Measurements from ENCODE around the gene SKIC8. TPM values are rescaled to one million over a fixed set of nuclear protein-coding genes. Genes with fewer than 3 reads are reported as not detected.

Gene SKIC8
- total and polyA plus RNA-seq, 2 experiments from 2014 or later = 60.6 to 70.2 TPM

DNA sequence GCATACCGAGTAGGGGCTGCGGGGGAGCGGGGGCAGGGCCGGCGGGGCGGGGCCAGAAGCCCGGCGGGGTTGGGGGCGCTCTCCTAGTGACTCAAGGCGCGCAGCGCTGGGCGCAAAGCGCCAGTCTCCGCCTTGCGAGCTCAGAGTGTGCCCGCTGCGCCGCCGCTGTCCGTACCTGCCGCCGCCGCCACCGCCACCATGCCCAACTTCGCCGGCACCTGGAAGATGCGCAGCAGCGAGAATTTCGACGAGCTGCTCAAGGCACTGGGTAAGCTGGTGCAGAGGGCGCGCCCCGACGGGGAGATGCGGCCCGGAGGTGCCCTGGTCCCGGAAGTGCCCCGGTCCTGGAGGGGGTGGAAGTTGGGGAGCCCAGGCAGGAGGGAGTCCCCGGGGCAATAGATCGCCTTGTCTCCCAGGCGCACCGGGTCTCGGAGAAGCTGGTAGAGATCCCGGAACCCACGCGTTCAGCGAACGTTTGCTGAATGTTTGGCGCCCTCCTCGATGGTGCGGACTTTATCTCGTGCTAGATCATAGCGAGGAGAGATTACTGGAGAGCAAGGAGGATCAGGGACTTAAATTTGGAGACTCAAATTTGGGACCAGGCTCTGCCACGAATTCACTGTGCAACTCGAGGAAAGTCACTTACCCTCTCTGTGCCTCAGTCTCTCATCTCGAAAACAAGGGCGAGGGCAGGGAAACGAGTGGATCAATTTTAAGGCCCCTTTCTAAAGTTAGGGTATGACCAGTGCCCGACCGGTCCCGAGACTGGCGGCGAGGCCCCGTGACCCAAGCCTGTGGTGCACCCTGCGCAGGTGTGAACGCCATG is 41.0 kb upstream of the SKIC8 start, which contains the start of gene CRABP1:
Gene CRABP1 (plus strand): TSS at position 123 of the 826 bp plus-strand sequence. CDS start 76 bp downstream, at position 199.
- DNase-seq (ENCODE audit: low spot score) = peak; percentile 61
- H2AFZ ChIP-seq = peak within 1 kb of the TSS; percentile 63

DNA sequence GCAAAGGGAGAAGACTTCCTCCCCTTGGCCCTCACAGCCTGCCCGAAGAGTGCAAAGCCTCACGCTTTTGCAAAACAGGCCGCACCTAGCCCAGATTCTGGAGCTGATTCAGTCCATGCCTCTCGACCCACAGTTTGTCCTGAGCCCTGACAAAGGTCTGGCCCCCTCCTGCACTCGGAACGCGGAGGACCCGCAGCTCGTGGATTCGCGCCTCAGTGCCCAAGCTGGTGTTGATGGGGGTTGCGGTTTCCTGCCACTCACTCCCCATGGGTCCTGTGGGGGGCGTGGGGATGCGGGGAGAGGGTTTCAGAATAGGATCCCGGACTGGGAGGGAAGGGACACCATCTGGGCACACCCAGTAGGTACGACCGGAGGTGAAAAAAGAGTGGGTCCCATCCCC is 40.1 kb upstream of the SKIC8 start:
- H3K27me3 ChIP-seq = peaks cover 60% of the 10 kb centered on the region

More for the DNA sequence above, 41.0 kb upstream of the SKIC8 start, which contains the start of gene CRABP1:
- no peaks in the 10 kb centered on the region for H4K20me1 ChIP-seq (ENCODE audit: insufficient read depth, poor library complexity, severe bottlenecking)
- H3K9me3 ChIP-seq (ENCODE audit: low read depth) = no peaks in the 10 kb centered on the region
- 3% methylated on average over 48 of the region's 67 CpGs for WGBS (ENCODE audit: low lambda C conversion rate, missing lambda C conversion rate)
- peak within 1 kb of the TSS; percentile 34 for H3K27ac ChIP-seq
- H3K4me3 ChIP-seq = peak within 1 kb of the TSS; percentile 36
- peaks cover 60% of the 10 kb centered on the region for H3K27me3 ChIP-seq
- H3K4me1 ChIP-seq (ENCODE audit: insufficient read depth) = peaks cover 11% of the 10 kb centered on the region
- no peaks in the 10 kb centered on the region for H3K36me3 ChIP-seq (replicated peaks; ENCODE audit: insufficient read depth, low read depth)
- peaks cover 4% of the 10 kb centered on the region for H3K79me2 ChIP-seq
- TF ChIP-seq EZH2 (IDR thresholded peaks at IDR 0.05; ENCODE audit: borderline replicate concordance) (no peak), EZH2phosphoT487 (IDR thresholded peaks at IDR 0.05; ENCODE audit: low read depth, severe bottlenecking, unreplicated experiment) (no peak)
- TF ChIP-seq, protein P1, sequence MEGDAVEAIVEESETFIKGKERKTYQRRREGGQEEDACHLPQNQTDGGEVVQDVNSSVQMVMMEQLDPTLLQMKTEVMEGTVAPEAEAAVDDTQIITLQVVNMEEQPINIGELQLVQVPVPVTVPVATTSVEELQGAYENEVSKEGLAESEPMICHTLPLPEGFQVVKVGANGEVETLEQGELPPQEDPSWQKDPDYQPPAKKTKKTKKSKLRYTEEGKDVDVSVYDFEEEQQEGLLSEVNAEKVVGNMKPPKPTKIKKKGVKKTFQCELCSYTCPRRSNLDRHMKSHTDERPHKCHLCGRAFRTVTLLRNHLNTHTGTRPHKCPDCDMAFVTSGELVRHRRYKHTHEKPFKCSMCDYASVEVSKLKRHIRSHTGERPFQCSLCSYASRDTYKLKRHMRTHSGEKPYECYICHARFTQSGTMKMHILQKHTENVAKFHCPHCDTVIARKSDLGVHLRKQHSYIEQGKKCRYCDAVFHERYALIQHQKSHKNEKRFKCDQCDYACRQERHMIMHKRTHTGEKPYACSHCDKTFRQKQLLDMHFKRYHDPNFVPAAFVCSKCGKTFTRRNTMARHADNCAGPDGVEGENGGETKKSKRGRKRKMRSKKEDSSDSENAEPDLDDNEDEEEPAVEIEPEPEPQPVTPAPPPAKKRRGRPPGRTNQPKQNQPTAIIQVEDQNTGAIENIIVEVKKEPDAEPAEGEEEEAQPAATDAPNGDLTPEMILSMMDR (IDR thresholded peaks at IDR 0.05; ENCODE audit: poor library complexity) = no peak
- no peaks in the 10 kb centered on the region for H3K9me2 ChIP-seq (replicated peaks; ENCODE audit: insufficient read depth)
- peak within 1 kb of the TSS; percentile 89 for H3K4me2 ChIP-seq

DNA sequence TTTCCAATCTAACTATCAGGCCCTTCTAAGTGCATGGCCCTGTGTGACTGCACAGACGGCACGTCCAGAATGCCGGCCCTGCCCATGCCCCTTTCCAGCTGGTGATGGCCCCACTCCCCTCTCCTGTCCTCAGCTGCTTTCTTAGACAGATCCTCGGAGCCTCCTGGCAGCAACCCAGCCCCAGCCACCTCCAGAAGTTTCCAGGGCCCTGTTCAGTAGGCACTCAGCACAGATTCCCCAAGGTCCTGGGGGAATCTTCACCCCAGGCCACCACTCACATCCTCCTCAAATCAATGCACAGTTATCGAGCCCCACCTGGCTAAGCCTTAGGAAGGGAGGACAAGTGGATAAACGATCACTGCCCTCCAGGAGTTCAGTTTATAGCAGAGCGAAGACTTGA is 39.4 kb upstream of the SKIC8 start:
- no peaks in the 10 kb centered on the region for H4K20me1 ChIP-seq (ENCODE audit: insufficient read depth, poor library complexity, severe bottlenecking)

More for the DNA sequence above, 40.1 kb upstream of the SKIC8 start:
- no peaks in the 10 kb centered on the region for H4K20me1 ChIP-seq (ENCODE audit: insufficient read depth, poor library complexity, severe bottlenecking)
- DNase-seq (ENCODE audit: low spot score) = no peak
- peak overlapping the region; percentile 89 for H3K4me2 ChIP-seq
- TF ChIP-seq EZH2 (IDR thresholded peaks at IDR 0.05; ENCODE audit: borderline replicate concordance) (no peak), EZH2phosphoT487 (IDR thresholded peaks at IDR 0.05; ENCODE audit: low read depth, severe bottlenecking, unreplicated experiment) (no peak)
- TF ChIP-seq, protein P1 (IDR thresholded peaks at IDR 0.05; ENCODE audit: poor library complexity) = no peak
- WGBS (ENCODE audit: low lambda C conversion rate, missing lambda C conversion rate) = 60% methylated on average over 16 of the region's 17 CpGs
- peaks cover 11% of the 10 kb centered on the region for H3K4me1 ChIP-seq (ENCODE audit: insufficient read depth)
- H3K9me3 ChIP-seq (ENCODE audit: low read depth) = no peaks in the 10 kb centered on the region
- no peak overlapping the region for H3K27ac ChIP-seq
- H3K9me2 ChIP-seq (replicated peaks; ENCODE audit: insufficient read depth) = no peaks in the 10 kb centered on the region
- H3K36me3 ChIP-seq (replicated peaks; ENCODE audit: insufficient read depth, low read depth) = no peaks in the 10 kb centered on the region
- H3K79me2 ChIP-seq = peaks cover 4% of the 10 kb centered on the region
- H2AFZ ChIP-seq = no peak overlapping the region
- H3K4me3 ChIP-seq = no peak overlapping the region

More for the DNA sequence above, 39.4 kb upstream of the SKIC8 start:
- Histone ChIP-seq H3K4me2 (no peak overlapping the region), H3K27ac (no peak overlapping the region), H3K4me3 (no peak overlapping the region), H3K9me2 (replicated peaks; ENCODE audit: insufficient read depth) (no peaks in the 10 kb centered on the region), H3K9me3 (ENCODE audit: low read depth) (no peaks in the 10 kb centered on the region), H3K79me2 (peaks cover 4% of the 10 kb centered on the region), H3K27me3 (peaks cover 60% of the 10 kb centered on the region), H3K4me1 (ENCODE audit: insufficient read depth) (peaks cover 8% of the 10 kb centered on the region), H2AFZ (no peak overlapping the region), H3K36me3 (replicated peaks; ENCODE audit: insufficient read depth, low read depth) (no peaks in the 10 kb centered on the region)
- WGBS (ENCODE audit: low lambda C conversion rate, missing lambda C conversion rate) = 85% methylated on average over 7 of the region's 7 CpGs
- TF ChIP-seq EZH2phosphoT487 (IDR thresholded peaks at IDR 0.05; ENCODE audit: low read depth, severe bottlenecking, unreplicated experiment) (no peak), EZH2 (IDR thresholded peaks at IDR 0.05; ENCODE audit: borderline replicate concordance) (no peak)
- TF ChIP-seq, protein P1 (IDR thresholded peaks at IDR 0.05; ENCODE audit: poor library complexity) = no peak
- DNase-seq (ENCODE audit: low spot score) = no peak

All from hepatocyte (in vitro differentiated cells).